Measurements from ENCODE around the gene TMC8.

Gene TMC8

DNA sequence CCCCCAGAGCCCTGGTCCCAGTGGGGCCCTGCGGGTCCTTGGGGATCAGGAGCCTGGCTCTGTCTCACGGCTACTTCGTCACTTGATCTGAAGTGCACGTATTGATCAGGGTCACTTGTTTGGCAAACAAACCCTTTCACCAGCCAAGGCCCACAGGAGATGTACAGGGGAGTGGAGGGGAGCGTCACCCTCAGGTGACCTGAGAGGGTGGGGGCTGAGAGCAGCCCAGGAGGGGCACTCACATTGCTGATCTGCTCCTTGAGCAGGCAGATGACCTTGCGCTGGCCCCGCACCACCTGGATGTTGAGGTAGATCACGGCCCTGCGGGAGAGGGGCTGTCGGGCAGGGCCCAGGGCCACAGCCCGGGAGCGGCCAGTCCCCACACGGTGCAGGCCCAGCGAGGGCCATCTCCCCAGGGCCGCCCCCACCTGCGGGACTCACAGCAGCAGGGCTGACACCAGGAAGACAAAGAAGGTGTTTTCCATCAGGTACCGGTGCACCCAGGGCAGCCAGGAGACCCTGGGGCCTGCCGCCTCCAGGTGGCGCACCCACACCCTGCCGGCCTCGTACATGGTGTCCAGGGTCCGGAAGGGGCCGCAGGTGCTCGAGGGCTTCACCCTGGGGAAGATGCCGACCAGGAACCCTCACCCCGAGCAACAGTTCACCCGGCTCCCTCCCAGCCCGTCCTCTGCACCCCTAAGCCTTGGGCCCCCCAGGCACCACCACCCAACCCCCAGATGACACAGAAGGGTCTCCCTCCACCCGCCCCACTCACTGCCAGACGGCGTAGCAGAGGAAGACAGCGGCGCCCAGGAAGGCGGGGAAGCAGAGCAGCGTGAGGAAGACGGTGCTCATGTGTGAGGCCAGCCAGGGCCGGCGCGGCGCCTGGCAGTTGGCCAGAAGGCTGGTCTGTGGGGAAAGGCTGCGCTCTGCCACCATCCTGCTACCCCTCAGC is 13.3 kb upstream of the TMC8 start:
- no peak for TF ChIP-seq TCF12 (IDR thresholded peaks at IDR 0.05; ENCODE audit: low read depth)
- peak; percentile 12; the same call in 1 of the 2 replicates for TF ChIP-seq RAD21 (IDR thresholded peaks at IDR 0.05; ENCODE audit: low read depth)

DNA sequence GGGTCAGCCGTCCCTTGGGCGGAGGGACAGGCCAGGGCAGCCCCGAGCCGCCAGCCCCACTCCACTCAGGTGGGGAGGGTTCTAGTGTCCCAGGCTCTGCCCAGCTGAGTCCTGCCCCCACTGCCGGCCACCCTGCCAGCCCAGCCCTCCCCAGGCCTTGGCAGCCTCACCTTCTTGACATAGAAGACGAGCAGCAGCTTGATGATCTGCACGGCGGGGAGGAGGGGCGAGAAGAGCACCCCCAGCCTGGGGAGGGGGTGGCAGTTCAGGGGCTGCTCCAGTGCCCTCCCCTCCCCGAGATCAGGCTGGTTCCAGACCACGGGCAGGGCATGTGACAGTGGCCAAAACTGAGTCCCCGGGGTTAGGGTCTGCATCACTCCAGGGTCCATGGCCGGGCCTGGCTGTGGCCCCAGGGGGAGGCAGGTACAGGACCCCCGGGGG is 11.8 kb upstream of the TMC8 start:
- TF ChIP-seq YY1 (IDR thresholded peaks at IDR 0.05; ENCODE audit: low read depth): no peak
- no peak for TF ChIP-seq TAF1 (IDR thresholded peaks at IDR 0.05; ENCODE audit: low read depth)
- TF ChIP-seq EP300 (IDR thresholded peaks at IDR 0.05; ENCODE audit: borderline replicate concordance): no peak
- TF ChIP-seq ZBTB7A (IDR thresholded peaks at IDR 0.05; ENCODE audit: low read depth): no peak
- no peak for TF ChIP-seq CEBPB (IDR thresholded peaks at IDR 0.05)
- no peak for TF ChIP-seq TCF12 (IDR thresholded peaks at IDR 0.05; ENCODE audit: low read depth)
- no peak for TF ChIP-seq FOXM1 (IDR thresholded peaks at IDR 0.05; ENCODE audit: borderline replicate concordance, low read depth)

DNA sequence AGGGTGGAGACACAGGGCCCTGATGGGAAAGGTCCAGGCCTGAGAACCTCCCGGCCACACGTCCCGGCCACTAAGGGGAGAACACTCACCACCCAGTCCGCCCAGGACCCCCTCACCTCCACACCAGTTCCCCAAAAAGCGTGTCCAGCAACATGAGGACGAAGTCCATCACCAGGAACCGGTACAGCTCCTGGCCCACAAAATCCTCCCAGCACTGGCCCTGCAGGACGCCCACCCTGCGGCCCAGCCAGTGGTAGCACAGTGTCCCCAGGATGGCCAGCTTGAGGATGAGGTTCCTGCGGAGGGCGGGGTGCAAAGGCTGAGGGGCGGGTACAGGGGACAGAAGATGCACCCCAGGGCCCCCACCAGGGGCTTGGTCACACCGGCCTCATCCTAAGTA is 10.0 kb upstream of the TMC8 start:
- TF ChIP-seq ZBTB7A (IDR thresholded peaks at IDR 0.05; ENCODE audit: low read depth): no peak

- TF ChIP-seq YY1 (IDR thresholded peaks at IDR 0.05; ENCODE audit: low read depth) (no peak), ZBTB7A (IDR thresholded peaks at IDR 0.05; ENCODE audit: low read depth) (no peak), CEBPB (IDR thresholded peaks at IDR 0.05) (no peak), TAF1 (IDR thresholded peaks at IDR 0.05; ENCODE audit: low read depth) (no peak), CREB1 (IDR thresholded peaks at IDR 0.05; ENCODE audit: low read depth) (no peak), EP300 (IDR thresholded peaks at IDR 0.05; ENCODE audit: borderline replicate concordance) (no peak), TCF12 (IDR thresholded peaks at IDR 0.05; ENCODE audit: low read depth) (no peak), FOXM1 (IDR thresholded peaks at IDR 0.05; ENCODE audit: borderline replicate concordance, low read depth) (no peak), NFIC (IDR thresholded peaks at IDR 0.05) (no peak)
- TF ChIP-seq, protein P1, sequence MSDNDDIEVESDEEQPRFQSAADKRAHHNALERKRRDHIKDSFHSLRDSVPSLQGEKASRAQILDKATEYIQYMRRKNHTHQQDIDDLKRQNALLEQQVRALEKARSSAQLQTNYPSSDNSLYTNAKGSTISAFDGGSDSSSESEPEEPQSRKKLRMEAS (IDR thresholded peaks at IDR 0.05): no peak
Measured at GRCh38 chr17:78120971-78121800, 9.4 kb upstream of the TMC8 start.

GRCh38 chr17:78121801-78122215 is 8.8 kb upstream of the TMC8 start:
- TF ChIP-seq TAF1 (IDR thresholded peaks at IDR 0.05; ENCODE audit: low read depth) (no peak), EP300 (IDR thresholded peaks at IDR 0.05; ENCODE audit: borderline replicate concordance) (no peak), FOXM1 (IDR thresholded peaks at IDR 0.05; ENCODE audit: borderline replicate concordance, low read depth) (no peak), TEAD4 (IDR thresholded peaks at IDR 0.05) (no peak), CREB1 (IDR thresholded peaks at IDR 0.05; ENCODE audit: low read depth) (no peak), CEBPB (IDR thresholded peaks at IDR 0.05) (no peak), TCF12 (IDR thresholded peaks at IDR 0.05; ENCODE audit: low read depth) (no peak), RAD21 (IDR thresholded peaks at IDR 0.05; ENCODE audit: low read depth) (no peak)
- TF ChIP-seq, protein P2, sequence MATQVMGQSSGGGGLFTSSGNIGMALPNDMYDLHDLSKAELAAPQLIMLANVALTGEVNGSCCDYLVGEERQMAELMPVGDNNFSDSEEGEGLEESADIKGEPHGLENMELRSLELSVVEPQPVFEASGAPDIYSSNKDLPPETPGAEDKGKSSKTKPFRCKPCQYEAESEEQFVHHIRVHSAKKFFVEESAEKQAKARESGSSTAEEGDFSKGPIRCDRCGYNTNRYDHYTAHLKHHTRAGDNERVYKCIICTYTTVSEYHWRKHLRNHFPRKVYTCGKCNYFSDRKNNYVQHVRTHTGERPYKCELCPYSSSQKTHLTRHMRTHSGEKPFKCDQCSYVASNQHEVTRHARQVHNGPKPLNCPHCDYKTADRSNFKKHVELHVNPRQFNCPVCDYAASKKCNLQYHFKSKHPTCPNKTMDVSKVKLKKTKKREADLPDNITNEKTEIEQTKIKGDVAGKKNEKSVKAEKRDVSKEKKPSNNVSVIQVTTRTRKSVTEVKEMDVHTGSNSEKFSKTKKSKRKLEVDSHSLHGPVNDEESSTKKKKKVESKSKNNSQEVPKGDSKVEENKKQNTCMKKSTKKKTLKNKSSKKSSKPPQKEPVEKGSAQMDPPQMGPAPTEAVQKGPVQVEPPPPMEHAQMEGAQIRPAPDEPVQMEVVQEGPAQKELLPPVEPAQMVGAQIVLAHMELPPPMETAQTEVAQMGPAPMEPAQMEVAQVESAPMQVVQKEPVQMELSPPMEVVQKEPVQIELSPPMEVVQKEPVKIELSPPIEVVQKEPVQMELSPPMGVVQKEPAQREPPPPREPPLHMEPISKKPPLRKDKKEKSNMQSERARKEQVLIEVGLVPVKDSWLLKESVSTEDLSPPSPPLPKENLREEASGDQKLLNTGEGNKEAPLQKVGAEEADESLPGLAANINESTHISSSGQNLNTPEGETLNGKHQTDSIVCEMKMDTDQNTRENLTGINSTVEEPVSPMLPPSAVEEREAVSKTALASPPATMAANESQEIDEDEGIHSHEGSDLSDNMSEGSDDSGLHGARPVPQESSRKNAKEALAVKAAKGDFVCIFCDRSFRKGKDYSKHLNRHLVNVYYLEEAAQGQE (IDR thresholded peaks at IDR 0.05; ENCODE audit: low read depth): no peak

DNA sequence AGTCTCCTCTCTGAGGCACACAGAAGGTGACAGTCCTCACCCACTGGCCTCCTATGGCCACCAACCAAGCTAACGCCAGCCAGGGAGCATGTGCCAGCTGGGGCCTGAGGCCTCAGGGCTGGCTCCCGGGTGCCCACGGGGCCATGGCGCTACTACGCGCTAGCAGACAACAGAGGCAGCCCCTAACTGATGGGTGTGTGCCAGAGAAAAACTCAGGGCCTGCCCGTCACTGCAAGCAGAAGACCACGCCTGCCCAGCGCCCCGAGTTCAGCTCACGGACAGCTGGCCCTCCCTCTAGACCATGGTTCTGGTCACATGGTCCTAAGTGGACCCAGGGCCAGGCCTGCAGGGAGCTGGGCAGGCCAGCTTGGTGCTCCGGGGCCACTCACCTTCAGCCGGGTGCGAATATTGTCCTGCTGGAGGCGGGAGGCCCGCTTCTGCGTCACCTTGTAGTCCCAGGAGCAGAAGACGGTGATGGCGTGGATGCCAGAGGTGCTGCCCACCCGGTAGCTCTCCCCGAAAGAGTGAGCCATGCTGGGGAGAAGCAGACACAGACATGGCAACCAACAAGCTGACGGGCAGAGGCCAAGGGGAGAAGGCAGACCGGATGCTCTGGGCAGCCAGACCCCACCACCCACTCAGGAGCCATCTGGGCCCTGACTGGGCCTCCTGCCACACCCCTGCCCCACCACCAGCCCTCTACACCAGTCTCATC is 8.2 kb upstream of the TMC8 start:
- TF ChIP-seq RAD21 (IDR thresholded peaks at IDR 0.05; ENCODE audit: low read depth): no peak

GRCh38 chr17:78122931-78123249 is 7.7 kb upstream of the TMC8 start:
- TF ChIP-seq CREB1 (IDR thresholded peaks at IDR 0.05; ENCODE audit: low read depth) (no peak), TAF1 (IDR thresholded peaks at IDR 0.05; ENCODE audit: low read depth) (no peak), NFIC (IDR thresholded peaks at IDR 0.05) (no peak)

GRCh38 chr17:78123258-78123929 is 7.2 kb upstream of the TMC8 start:
- TF ChIP-seq EGR1 (IDR thresholded peaks at IDR 0.05): no peak
- TF ChIP-seq TCF12 (IDR thresholded peaks at IDR 0.05; ENCODE audit: low read depth): no peak
- no peak for TF ChIP-seq CEBPB (IDR thresholded peaks at IDR 0.05)
- TF ChIP-seq, protein P2 (IDR thresholded peaks at IDR 0.05; ENCODE audit: low read depth): no peak
- TF ChIP-seq EP300 (IDR thresholded peaks at IDR 0.05; ENCODE audit: borderline replicate concordance): no peak
- no peak for TF ChIP-seq USF1 (IDR thresholded peaks at IDR 0.05)
- no peak for TF ChIP-seq TEAD4 (IDR thresholded peaks at IDR 0.05)
- TF ChIP-seq YY1 (IDR thresholded peaks at IDR 0.05; ENCODE audit: low read depth): no peak
- TF ChIP-seq NFIC (IDR thresholded peaks at IDR 0.05): no peak
- TF ChIP-seq, protein P1 (IDR thresholded peaks at IDR 0.05): no peak
- no peak for TF ChIP-seq CREB1 (IDR thresholded peaks at IDR 0.05; ENCODE audit: low read depth)
- TF ChIP-seq FOXM1 (IDR thresholded peaks at IDR 0.05; ENCODE audit: borderline replicate concordance, low read depth): no peak
- TF ChIP-seq RAD21 (IDR thresholded peaks at IDR 0.05; ENCODE audit: low read depth): no peak
- no peak for TF ChIP-seq ZBTB7A (IDR thresholded peaks at IDR 0.05; ENCODE audit: low read depth)
- no peak for TF ChIP-seq TAF1 (IDR thresholded peaks at IDR 0.05; ENCODE audit: low read depth)

Measured in Ishikawa (cell line).